Endothelial cell of umbilical vein (primary cell): ENCODE measurements around the gene HADH. TPM values are rescaled to one million over a fixed set of nuclear protein-coding genes. Genes with fewer than 3 reads are reported as not detected.

Source experiments
- BruUV-seq: library from RNA; stranded (reverse); fragments of 400-500 nt; replicated peaks from 2 replicates; lab custom pipeline; 2021; lab: Mats Ljungman, UMichigan
- CTCF ChIA-PET: fragments of 300-600, 350-600 bp; sonication (Branson Sonifier 250); formaldehyde crosslinking; loops from one replicate; lab custom pipeline; 2021; ENCODE audit warnings: antibody characterized with exemption, inconsistent platforms; lab: Charles Lee
- POLR2A ChIA-PET: fragments of 300-600, 350-600 bp; sonication (Branson Sonifier 250); formaldehyde crosslinking; loops from one replicate; lab custom pipeline; 2021; ENCODE audit warnings: antibody characterized with exemption, inconsistent platforms; lab: Charles Lee
- DNase-seq: peaks from one replicate; pipeline ENCODE4 v3.0.0-alpha.2; 2011; ENCODE audit warnings: low read depth, low spot score
- FAIRE-seq: peaks from 2 replicates; lab custom pipeline; 2011; peaks lifted over from hg19 to GRCh38; lab: Jason Lieb, UNC
- H2AFZ ChIP-seq: 2 replicates; pipeline ENCODE4 v1.6.0; 2012; ENCODE audit warnings: low read depth, low read length, control low read depth, inconsistent platforms
- H3K27ac ChIP-seq: 2 replicates; pipeline ENCODE4 v1.5.1; 2011; ENCODE audit warnings: low read depth, mild to moderate bottlenecking, control low read depth, low read length, moderate library complexity; ENCODE audit not compliant: insufficient read depth
- H3K27me3 ChIP-seq, 2 experiments: 2 replicates each; pipeline versions ENCODE4 v1.6.0 to v1.6.1; 2011; ENCODE audit warnings: low read length in 2 of 2, mixed read lengths in 1 of 2; ENCODE audit not compliant: control insufficient read depth in 2 of 2, insufficient read depth in 2 of 2
- H3K36me3 ChIP-seq, 2 experiments: 2 replicates in 1 of 2; 3 replicates in 1 of 2; pipeline ENCODE4 v1.5.1; 2011; ENCODE audit warnings: low read length in 2 of 2, mild to moderate bottlenecking in 1 of 2, moderate library complexity in 1 of 2; ENCODE audit not compliant: control insufficient read depth in 2 of 2, insufficient read depth in 2 of 2; ENCODE audit errors: extremely low read depth in 1 of 2
- H3K4me1 ChIP-seq: 3 replicates; pipeline ENCODE4 v1.5.1; 2011; ENCODE audit warnings: mild to moderate bottlenecking, low read length; ENCODE audit not compliant: control insufficient read depth, insufficient read depth; ENCODE audit errors: extremely low read depth
- H3K4me2 ChIP-seq: 2 replicates; pipeline ENCODE4 v1.6.1; 2011; ENCODE audit warnings: low read length, control low read depth, mixed read lengths; ENCODE audit not compliant: insufficient read depth
- H3K4me3 ChIP-seq, 3 experiments: fragments of 200-600 bp in 1 of 3; sonication (generic), shearing (Covaris generic) in 1 of 3; replicated peaks in 1 of 3; 2 replicates each; pipeline ENCODE4 v1.5.1; 2011 to 2016; ENCODE audit warnings: control low read depth in 3 of 3, low read length in 3 of 3, mild to moderate bottlenecking in 2 of 3, inconsistent platforms in 1 of 3, low read depth in 1 of 3, moderate library complexity in 1 of 3; ENCODE audit not compliant: insufficient read depth in 1 of 3
- H3K79me2 ChIP-seq: 2 replicates; pipeline ENCODE4 v1.6.0; 2012; ENCODE audit warnings: low read length, inconsistent platforms; ENCODE audit not compliant: control insufficient read depth, insufficient read depth
- H3K9ac ChIP-seq: replicated peaks from 2 replicates; pipeline ENCODE3; 2011; ENCODE audit warnings: low read length, control low read depth; ENCODE audit not compliant: insufficient read depth; ENCODE audit errors: extremely low read depth
- H3K9me1 ChIP-seq: replicated peaks from 3 replicates; pipeline ENCODE4 v1.6.0; 2011; ENCODE audit warnings: mild to moderate bottlenecking, low read length; ENCODE audit not compliant: control insufficient read depth, insufficient read depth; ENCODE audit errors: extremely low read depth
- H3K9me3 ChIP-seq: replicated peaks from 2 replicates; pipeline ENCODE4 v1.5.1; 2012; ENCODE audit warnings: low read length, inconsistent platforms; ENCODE audit not compliant: control insufficient read depth, insufficient read depth
- H4K20me1 ChIP-seq: replicated peaks from 2 replicates; pipeline ENCODE3; 2011; ENCODE audit warnings: mild to moderate bottlenecking, low read length; ENCODE audit not compliant: control insufficient read depth, insufficient read depth; ENCODE audit errors: extremely low read depth
- CTCF ChIP-seq, 2 donors: IDR thresholded peaks; 1 replicate in 1 of 2; 2 replicates in 1 of 2; pipeline ENCODE4 v1.5.1; 2011; ENCODE audit warnings: low read length in 2 of 2, mild to moderate bottlenecking in 2 of 2, moderate library complexity in 2 of 2, control low read depth in 1 of 2, inconsistent platforms in 1 of 2, low read depth in 1 of 2; ENCODE audit not compliant: insufficient read depth in 1 of 2; ENCODE audit errors: extremely low read depth in 1 of 2
- EZH2 ChIP-seq: IDR thresholded peaks from 2 replicates; pipeline ENCODE4 v1.6.1; 2012; ENCODE audit warnings: borderline replicate concordance, low read depth, mild to moderate bottlenecking, moderate library complexity, low read length, inconsistent platforms; ENCODE audit not compliant: severe bottlenecking
- FOS ChIP-seq: IDR thresholded peaks from 2 replicates; pipeline ENCODE4 v1.6.1; 2011; ENCODE audit warnings: mild to moderate bottlenecking, low read length, moderate library complexity, borderline replicate concordance; ENCODE audit not compliant: insufficient read depth
- GATA2 ChIP-seq: IDR thresholded peaks from 2 replicates; pipeline ENCODE4 v1.7.0; 2011; ENCODE audit warnings: low read depth, mild to moderate bottlenecking, moderate library complexity, mixed read lengths, low read length; ENCODE audit not compliant: insufficient read length, insufficient read depth
- JUN ChIP-seq: IDR thresholded peaks from 2 replicates; pipeline ENCODE4 v1.6.1; 2011; ENCODE audit warnings: borderline replicate concordance, low read depth; ENCODE audit not compliant: insufficient read length, insufficient read depth
- MAX ChIP-seq: IDR thresholded peaks from 2 replicates; pipeline ENCODE4 v1.6.1; 2011; ENCODE audit not compliant: insufficient read depth, insufficient read length
- MYC ChIP-seq: IDR thresholded peaks from one replicate; pipeline ENCODE4 v1.6.1; 2011; ENCODE audit warnings: mild to moderate bottlenecking, low read depth, low read length
- POLR2A ChIP-seq: IDR thresholded peaks from 2 replicates; pipeline ENCODE4 v1.6.1; 2012; ENCODE audit warnings: low read depth, mild to moderate bottlenecking, control low read depth, low read length
- POLR2AphosphoS5 ChIP-seq: IDR thresholded peaks from 2 replicates; pipeline ENCODE4 v1.6.1; 2012; ENCODE audit warnings: low read depth, mild to moderate bottlenecking, control low read depth, low read length, moderate library complexity; ENCODE audit not compliant: insufficient read depth
- dilution Hi-C: fragments of 300-500 bp; cut with MboI; formaldehyde crosslinking; loops from one replicate; pipeline ENCODE4 v1.15.0; 2019; ENCODE audit warnings: low sequenced_read_pairs; ENCODE audit not compliant: extremely low pct_ligation_motif_present
- intact Hi-C: fragments of 100-400 bp; cut with micrococcal nuclease; formaldehyde crosslinking; loops from one replicate; pipeline ENCODE4 v1.10.0; 2022
- polyA plus RNA-seq, 4 experiments: library from polyadenylated mRNA; depleted of rRNA in 3 of 4; stranded (reverse) in 3 of 4; unstranded in 1 of 4; fragments of >200 nt; gene quantifications; 2 replicates each; pipeline versions ENCODE4 v1.2.1 to v1.2.3, GENCODE V29; 2011 to 2012; ENCODE audit warnings: missing spikeins in 1 of 4
- total RNA-seq: library from RNA; stranded (reverse); gene quantifications from 2 replicates; pipeline ENCODE4 v1.2.3, GENCODE V29; 2021

The HADH gene
- total and polyA plus RNA-seq, 2 donors (not counting 3 experiments of a cell fraction or from before 2014, with no cell fraction given): 19.2 to 20.3 TPM

- FAIRE-seq (no peak), DNase-seq (no peak)
- POLR2A ChIA-PET: no interaction called here
- no peaks in the 10 kb centered on the region for H3K9me1 ChIP-seq
- dilution Hi-C loops: no loop called here
- no peaks in the 10 kb centered on the region for H3K79me2 ChIP-seq
- CTCF ChIA-PET: interaction anchor here (1.6 kb wide), 1 partner anchor 62 kb away, joined by 4 read pairs; no protein-coding TSS in a partner anchor
- intact Hi-C loops: no loop called here
- H2AFZ ChIP-seq: no peak overlapping the region
- no TSS peak for BruUV-seq
- no peaks in the 10 kb centered on the region for H3K27me3 ChIP-seq
- no peaks in the 10 kb centered on the region for H3K36me3 ChIP-seq
- no peaks in the 10 kb centered on the region for H4K20me1 ChIP-seq
- TF ChIP-seq CTCF (IDR thresholded peaks at IDR 0.05; ENCODE audit: extremely low read depth in 1 of 2, insufficient read depth in 1 of 2, low read depth in 1 of 2, low read length in 2 of 2) (no peak), GATA2 (no peak), JUN (no peak), FOS (no peak), MAX (no peak), POLR2AphosphoS5 (no peak), EZH2 (no peak), MYC (no peak), POLR2A (no peak)
- H3K9me3 ChIP-seq: no peaks in the 10 kb centered on the region
- no peak overlapping the region for H3K4me3 ChIP-seq
- H3K4me2 ChIP-seq: no peak overlapping the region
- no peak overlapping the region for H3K9ac ChIP-seq
- no peaks in the 10 kb centered on the region for H3K4me1 ChIP-seq
- H3K27ac ChIP-seq: no peak overlapping the region
These were observed 33.7 kb upstream of the HADH start for GRCh38 chr4:107956011-107956410.
